GM18517 (cell line): ENCODE results near the gene SCNM1.

Source experiments
- ATAC-seq: cut with Tn5 transposase; IDR thresholded peaks from one replicate; pipeline ENCODE4 v1.9.1; 2021; ENCODE audit warnings: mild to moderate bottlenecking, moderate library complexity; ENCODE audit not compliant: unreplicated experiment

SCNM1 gene

GRCh38 chr1:151165738-151166504 lies at the start of gene SCNM1, which contains the start of gene LYSMD1:
TSS of gene SCNM1 (plus strand) at chr1:151166144. CDS start at chr1:151166153, 9 bp downstream.
TSS of gene LYSMD1 (minus strand) at chr1:151165902. CDS start at chr1:151165258, 644 bp downstream.
- peak; percentile 72 for ATAC-seq

- no peak for ATAC-seq
These were observed 41.1 kb upstream of the SCNM1 start for GRCh38 chr1:151124763-151125403.

GRCh38 chr1:151128800-151129199 lies 37.1 kb upstream of the SCNM1 start:
- no peak for ATAC-seq

DNA sequence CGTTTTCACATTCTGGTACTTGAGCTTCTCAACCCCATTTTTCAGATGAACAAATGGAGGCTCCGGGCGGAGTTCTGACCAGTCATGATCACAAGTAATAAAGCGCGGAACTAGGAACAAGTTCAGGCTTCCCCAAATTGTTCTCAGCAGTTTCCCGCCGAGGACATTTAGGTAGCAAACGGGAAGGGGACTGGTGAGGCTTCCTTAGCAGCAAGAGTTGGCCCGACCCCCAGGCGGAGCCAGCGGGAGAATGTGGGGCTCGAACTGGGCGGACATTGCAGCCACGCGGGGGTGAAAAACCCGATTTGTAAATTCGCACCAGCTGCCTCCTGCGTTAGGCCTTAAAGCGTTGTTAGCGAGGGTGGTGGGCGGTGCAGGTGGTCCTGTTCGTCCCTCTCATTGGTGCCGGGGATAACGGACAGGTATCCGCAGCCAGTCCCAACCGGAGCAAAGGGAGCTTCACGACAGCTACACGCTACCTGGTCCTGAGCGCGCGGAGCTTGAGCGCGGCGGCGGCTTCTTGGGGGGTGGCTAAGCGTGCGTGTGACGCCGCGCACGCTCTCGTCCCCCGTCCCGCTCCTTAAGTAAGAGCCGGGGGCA lies 34.9 kb upstream of the SCNM1 start:
- ATAC-seq = no peak

DNA sequence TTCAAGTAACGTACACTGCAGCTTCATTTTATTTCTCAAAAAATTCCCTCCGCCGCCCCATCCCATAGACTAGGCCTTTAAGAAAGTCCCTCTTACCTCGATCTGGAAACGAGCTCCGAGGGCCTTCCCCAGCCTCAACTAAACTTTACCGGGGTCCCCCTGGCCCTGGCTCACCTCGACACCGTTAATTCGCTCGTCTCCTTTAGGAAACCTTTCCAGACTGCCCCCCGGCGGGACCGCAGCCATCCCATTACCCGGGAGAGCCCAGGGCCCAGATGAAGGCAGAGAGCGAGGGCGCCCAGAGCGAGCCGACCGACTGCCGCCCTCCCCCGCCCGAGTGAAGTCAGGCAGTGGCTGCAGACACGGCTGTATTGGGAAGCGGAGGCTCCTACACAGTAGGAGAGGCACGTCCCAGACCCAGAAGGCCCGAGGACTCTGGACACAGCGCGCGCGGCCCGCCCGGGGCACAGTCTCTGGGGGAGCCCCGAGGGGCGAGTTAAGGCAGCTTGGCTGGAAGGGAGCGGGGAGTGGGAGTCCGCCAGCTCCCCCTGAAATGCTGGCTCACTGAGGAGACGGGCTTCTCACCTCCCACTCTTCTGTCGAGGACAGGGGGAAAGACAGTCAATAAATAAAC lies 34.1 kb upstream of the SCNM1 start:
- ATAC-seq = no peak

GRCh38 chr1:151132335-151133017 lies 33.5 kb upstream of the SCNM1 start:
- ATAC-seq = no peak

DNA sequence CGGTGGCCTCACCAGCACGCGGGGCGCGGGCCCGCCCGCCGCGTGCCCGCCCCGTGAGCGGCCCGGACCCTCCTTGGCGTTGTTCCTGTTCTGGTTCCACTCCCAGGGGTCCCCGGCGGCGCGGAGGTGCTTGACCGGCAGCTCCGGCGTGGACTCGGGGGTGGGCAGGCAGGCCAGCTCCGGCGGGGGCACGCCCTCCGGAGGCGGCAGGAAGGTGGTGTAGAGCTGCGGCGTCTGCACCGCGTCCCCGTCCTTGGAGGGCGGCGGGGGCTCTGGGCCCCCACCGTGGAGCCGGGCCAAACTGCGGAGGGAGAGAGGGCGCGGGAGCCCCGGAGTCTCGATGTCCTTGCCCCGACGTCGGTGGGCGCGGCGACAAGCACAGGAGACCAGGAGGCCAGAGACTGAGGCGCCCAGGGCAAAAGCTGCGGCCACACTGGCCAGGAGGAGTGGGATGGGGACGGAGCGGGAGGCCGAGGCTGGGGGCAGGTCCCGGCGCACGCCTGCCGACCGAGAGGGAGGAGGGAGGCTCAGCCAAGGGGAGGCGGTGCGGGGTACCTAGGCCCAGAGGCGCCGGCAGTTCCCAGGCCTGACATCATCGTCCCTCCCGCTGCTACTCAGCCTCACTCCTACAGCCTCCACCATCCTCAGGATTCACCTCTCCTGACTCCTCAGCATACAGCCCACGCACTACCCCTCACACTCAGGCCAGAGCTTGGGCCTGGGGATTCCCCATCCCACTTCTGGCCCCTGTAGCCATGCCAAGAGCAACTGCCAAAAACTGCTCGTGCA lies 32.7 kb upstream of the SCNM1 start:
- ATAC-seq = no peak

DNA sequence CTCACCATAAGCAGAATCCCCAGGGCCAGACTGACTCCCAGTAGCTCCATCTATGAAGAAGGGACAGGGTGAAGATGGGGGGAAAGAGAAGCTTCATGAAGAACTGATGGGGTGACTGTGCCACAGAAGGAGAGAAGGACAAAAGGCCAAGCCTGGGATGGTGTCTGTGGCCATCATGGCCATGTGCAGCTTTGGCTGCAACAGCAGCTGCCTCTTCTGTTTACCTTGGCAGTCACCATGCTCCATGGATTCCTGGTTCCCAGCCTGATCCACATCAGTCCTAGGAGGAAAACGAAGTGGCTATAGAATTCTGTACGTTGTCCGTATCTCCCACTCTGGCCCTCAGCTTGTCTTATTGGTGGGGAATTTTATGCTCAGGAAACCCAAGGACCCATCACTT lies 31.5 kb upstream of the SCNM1 start:
- ATAC-seq = no peak

DNA sequence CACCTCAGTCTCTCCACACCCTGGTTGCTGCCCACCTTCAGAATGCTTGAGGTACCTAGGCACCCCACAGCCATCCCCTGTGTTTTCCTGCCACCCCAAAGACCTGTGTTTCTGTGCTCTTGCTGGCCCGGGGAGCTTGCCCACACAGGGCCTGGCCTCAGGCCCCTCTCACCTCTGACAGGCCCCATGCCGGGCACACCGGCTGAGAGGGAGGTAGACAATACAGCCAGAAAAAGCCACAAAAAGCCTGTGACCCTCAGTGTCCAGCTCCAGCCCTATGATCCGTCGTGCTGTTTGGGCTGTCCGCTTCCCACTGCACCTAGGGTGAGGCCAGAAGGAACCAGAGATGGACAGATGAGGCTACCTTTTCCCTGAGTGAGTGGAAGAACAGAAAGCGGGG lies 31.0 kb upstream of the SCNM1 start:
- no peak for ATAC-seq

- ATAC-seq = no peak
These were observed 30.2 kb upstream of the SCNM1 start for GRCh38 chr1:151135433-151136385.

- ATAC-seq = no peak
These were observed 28.2 kb upstream of the SCNM1 start for GRCh38 chr1:151137789-151138188.

DNA sequence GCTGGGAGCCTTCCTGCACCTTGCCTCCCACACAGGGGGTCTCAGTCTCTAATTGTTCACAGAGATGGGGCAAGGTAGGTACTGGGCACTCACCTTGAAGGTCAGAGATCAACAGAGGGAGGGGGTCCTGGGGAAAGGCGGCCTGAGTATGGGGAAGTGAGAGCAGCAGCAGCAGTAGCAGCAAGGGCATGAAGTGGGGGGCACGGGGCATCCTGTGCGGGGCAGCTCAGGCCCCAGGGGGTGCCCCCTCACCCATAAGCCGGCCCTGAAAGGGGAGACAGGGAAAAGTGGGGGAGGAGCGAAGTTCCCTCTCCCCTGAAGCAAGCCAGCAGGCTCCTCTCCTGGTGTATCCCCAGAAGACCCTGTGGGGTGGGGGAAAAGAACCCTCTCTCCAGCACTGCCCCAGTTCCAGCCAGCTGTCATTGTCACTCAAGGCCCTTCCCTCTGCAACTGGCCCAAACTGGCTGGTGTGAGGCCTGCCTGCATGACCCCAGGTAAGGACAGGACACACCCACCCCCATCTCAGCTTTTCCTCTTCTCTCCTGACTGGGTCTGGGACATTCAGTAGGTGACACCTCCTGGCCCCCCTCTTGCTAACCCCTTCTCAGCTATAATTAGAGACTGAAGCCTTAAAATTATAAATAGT lies 23.4 kb upstream of the SCNM1 start:
- no peak for ATAC-seq

GRCh38 chr1:151143057-151143435 lies 22.9 kb upstream of the SCNM1 start:
- no peak for ATAC-seq

- no peak for ATAC-seq
These were observed 22.0 kb upstream of the SCNM1 start for GRCh38 chr1:151143986-151144385.

DNA sequence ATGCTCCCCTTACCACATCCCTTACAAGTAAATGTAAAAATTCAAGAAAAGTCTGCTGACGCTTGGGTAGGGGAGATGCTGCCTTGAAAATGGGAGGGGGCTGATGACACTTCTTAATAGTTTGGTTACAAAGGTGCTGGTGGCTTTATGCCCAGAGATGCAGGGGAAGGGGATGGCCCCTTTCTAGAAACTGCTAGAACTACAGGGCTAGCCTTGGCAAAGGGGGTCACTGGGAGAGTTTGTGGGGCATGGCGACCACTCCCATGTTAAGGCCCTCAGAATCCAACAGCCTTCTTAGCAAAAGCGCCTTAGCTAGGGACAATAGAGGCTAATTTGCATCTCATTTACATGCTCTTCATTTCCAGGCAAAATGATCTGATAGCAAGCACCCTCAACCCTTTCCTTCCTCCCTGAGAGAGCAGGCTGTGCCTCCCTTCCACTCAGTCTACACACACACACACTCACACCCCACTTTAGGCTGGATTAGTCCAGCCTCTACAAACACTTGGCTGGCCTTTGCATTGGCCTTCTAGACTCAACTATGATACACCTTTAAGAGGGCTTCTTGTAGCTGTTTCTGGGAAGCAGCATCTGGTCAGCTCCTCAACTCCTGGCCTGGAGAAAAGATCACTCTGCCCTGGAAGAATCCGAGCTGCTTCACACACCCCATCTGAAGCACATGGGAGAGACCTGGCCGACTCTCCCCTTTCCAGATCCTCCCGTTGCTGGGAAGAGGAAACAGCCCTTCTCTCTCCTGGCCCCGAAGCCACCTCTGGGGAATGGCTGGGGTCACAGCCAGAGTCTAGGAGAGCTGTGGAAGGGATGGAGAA lies 21.3 kb upstream of the SCNM1 start:
- no peak for ATAC-seq

DNA sequence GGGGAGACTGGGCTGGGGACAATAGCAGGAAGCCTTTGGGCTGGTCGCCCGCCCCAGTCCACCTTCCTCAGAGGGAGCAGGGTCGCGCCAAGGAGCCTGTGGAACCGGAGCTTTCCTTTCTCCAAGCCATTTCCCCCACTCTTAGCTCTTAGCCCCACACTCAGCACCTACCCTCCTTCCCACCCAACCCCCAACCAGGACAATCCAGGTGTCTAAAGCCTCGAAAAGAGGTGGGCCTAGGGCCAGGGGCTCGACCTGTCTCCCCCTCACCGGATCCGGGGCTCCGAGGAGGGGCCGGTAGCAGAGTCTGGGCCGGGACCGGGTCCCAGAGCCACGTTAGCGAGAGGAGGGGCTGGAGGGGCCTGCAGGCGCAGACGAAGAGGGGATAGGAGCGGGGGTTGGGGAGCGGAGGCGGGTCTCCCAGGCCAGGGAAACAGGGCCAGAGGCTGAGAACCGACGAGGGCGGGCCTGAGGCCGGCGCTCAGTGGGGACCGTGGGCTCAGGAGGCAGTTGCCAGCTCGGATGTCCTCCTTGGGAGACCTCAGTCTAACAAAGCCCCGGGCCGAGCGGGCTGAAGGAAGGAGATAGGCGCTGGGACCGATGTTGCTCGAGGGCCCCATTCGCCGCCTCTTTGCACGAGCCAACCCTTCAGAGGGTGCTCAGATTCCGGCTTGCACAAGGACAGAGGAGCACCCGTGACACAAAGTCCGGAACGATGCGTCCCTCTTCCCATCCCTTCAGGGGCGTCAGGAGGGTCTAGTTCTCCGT lies 20.5 kb upstream of the SCNM1 start:
- no peak for ATAC-seq

DNA sequence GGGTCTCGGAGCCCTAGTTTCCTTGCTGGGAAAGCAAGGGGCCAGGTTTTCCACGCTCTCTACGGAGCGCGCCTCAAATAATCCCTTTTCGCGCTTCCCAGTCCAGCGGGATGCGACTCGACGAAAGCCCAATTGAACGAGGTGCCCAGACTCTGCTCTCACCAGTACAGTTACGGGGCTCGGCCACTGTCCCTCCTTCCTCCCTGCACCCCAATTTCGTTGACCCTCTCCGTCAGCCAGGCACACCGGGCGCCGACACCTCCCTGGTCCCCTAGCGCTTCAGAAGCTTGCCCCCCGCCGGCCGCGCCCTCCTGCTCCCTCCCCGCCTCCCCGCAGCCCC lies 19.9 kb upstream of the SCNM1 start:
- no peak for ATAC-seq
